Renal cortex interstitium (tissue), 11 donors: ENCODE data around the gene EDIL3. TPM values are rescaled to one million over a fixed set of nuclear protein-coding genes. Genes with fewer than 3 reads are reported as not detected.
"Not testable (repeated sequence)": the region's sequence is repeated elsewhere in the genome, so short reads cannot be mapped to it uniquely, and the experiment has no call there.

Experiments used
- DNase-seq, 11 donors: peaks; one replicate each; pipeline ENCODE4 v3.0.0-alpha.2; 2013; ENCODE audit warnings: low read depth in 9 of 11, low spot score in 4 of 11; ENCODE audit errors: extremely low read depth in 1 of 11
- polyA plus RNA-seq, 3 donors: library from polyadenylated mRNA; unstranded; fragments of 120-200 nt; gene quantifications; one replicate each; pipeline ENCODE4 v1.2.1, GENCODE V29; 2013; ENCODE audit not compliant: insufficient read length in 3 of 3

Gene EDIL3
- polyA plus RNA-seq, 3 donors: 41.3 to 60.3 (median 54.4) TPM

DNA sequence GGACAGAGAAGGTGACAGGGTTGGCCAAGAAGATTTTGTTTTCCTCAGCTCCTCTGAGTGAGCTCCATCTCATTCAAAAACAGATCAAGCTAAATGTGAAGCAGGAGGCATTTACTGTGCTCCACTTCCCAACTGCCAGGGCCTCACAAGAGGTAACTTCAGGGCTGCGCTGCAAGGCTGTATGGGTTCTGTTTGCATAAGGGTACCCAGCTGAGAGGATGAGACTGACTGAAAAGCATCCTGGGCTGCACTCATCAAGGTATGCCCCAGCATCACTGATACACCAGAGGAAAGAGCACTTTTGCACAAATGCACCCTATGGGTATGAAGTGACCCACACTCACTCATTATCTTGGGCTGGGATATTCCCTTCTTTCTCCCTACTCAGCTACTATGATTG is 347.8 kb downstream of the EDIL3 start:
- DNase-seq: no peak

DNA sequence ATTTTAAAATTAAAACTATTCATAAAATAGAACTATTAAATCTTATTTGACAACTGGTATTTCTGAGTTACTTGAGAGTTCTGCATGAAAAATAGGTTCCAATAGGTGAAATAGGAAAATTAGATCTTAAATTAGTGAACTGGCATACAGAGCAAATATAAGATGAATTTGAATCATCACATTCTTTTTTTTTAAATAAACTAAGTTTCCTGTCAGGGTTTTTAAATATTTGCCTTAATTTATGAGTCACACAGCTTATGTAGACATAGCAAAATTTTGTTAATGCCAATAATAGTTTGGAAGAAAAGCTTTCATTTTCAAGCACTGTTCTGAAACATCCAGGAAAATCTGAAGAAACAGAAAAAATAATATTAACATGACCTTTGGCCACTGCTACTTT is 352.4 kb downstream of the EDIL3 start:
- DNase-seq: no peak

DNA sequence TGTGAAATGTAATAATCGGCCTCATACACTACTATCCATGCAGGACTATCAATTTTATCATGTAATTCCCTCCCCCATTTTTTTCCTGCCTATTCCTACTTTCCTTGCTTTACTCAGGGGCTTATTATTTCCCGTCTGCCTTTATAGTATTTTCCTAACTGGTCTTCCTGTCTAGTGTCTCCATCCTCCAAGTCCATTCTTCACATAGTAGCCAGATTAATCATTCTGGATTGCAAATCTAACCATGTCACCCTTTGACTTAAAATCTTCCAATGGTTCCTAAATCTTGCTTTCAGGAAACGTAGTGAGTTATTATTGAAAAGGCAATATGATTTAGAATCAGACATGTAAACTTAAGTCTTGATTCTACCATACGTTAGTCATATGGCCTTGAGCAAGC is 356.6 kb downstream of the EDIL3 start:
- no peak for DNase-seq

DNA sequence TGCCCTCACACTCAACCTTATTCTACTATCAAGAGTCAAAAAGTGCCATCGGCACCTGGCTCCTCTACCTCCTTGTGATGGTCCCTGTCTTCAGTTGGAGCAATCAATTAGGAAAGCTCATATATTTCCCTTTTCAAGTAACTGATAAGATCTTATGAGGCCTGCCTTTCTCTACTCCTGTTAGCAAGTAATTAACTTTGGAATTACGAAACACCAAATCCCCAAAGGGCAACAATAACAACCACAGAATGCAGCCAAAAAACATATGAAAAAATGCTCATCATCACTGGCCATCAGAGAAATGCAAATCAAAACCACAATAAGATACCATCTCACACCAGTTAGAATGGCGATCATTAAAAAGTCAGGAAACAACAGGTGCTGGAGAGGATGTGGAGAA is 366.2 kb downstream of the EDIL3 start:
- not testable (repeated sequence) for DNase-seq

DNA sequence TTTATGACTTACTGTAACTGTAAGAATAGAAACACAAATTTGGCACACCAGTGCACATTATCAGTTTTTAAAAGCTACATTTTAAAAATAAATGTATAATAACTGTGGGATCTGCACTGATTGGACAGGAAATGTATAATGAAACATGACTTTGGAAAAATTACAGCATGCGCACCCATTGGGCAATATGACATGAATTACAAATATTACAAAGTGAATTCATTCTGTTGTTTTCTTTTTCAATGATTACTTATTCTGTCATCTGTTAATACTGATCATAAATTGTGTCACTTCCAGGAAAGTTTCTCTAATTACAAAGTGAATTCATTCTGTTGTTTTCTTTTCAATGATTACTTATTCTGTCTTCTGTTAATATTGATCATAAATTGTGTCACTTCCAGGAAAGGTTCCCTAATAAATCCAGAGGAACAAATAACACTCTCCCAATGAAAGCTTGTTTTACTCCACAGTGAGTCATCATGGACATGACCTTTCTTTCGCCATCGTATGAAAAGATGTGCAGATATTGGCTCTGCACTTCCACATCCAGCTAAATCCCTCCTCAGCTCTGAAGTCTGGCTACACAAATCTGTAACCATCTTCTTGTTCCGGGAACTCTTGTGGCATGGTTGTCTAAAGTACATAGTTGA is 367.0 kb downstream of the EDIL3 start:
- no peak for DNase-seq

DNA sequence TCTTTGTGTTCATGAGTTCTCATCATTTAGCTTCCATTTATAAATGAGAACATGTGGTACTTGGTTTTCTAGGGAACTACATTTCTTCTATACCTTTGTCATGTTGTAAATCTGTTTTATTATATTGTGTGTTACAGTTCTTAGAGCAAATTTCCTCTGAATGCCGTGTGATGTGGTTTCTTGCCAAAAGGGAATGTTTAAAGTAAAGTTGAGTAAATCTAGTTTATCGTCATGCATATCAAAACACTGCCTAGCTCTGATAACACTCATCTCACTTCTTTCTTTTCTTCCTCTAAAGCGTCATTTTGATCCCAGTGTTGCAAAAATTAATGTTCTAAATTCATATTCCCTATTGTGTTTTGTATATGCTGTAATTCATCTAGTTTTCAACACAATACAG is 368.6 kb downstream of the EDIL3 start:
- peak in 7 of 11 donors; percentile 4 to 24 (median 9) for DNase-seq

DNA sequence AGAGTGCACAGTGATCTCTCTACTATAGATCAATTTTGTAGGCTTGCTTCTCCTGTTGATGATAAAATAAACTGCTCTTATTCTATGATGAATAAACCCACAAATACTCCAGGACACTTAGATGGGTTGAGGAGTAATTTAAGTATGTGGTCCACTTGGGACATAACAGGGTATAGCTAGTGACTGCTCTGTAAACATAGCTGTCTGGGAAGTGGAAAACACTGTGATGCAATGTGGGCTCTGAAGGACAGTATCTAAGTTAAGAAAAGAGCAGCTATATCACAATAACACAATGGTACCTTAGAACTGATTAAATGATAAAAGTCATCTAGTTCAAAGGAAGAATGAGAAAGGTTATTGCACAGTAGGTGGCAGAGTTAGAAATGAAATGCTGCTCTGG is 369.7 kb downstream of the EDIL3 start:
- DNase-seq: no peak

DNA sequence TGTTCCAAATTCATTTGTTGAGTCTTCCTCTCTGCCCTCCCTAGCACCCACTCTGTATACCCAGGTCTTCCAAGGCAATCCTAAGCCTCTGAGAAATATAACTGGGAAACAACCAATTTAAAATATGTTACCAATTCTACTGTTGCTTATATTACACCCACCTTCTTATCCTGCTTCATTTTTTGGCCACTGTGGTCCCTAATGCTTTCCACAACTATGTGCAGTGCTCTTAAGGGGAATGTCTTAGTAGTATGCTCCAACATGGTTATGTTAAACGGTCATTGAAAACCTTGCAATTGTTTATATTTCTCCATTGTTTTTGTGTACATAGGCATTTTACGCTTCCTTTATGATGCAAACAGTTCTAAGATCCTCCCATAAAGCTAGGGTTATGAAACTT is 390.9 kb downstream of the EDIL3 start:
- no peak for DNase-seq

DNA sequence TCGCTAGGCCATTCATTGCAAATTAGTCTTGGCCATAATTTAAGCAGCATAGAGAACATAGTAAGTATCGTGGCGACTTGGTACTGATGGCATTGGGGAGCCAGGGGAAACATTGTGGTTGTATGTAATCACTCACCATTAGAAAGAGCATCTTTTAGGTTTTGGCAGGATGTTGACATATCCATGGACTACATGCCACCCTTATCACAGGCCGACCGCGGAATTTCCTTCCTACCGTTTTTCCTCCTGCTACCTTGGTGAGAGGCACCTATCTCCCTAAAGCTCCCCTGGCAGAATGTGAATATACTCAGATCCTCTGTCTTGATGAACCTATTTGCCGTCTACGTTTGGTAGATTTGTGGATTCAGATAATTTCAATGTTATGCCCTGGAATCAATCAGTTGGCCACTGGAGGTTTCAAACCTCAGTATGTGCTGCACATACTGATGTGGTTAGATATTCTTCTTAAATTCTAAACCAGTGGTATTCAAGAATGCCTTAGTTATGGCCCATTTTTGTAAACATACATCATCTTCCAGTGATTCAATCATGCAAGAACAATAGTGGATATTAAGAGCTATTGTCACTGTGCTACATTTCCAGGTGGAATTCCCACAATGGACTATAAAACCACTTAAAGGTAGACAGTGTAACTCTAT is 393.0 kb downstream of the EDIL3 start:
- DNase-seq: no peak

DNA sequence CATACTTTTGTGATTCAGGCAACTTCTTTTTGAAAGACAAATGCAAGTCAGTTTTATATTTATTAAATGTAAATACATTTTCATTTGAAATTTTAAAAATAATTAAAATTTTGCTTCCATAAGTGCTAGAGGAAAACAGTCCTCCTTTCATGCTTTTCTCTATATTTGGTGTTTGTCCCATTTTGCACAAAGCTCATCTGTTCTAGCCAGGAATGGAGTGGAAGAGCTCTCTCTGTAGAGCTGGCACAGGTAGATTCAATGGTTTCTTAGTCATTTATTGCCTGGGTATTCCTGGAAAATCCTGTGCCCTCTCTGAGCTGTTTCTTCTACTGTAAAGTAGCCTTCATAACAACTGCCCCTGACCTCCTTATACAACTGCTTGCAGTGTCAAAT is 396.4 kb downstream of the EDIL3 start:
- no peak for DNase-seq

DNA sequence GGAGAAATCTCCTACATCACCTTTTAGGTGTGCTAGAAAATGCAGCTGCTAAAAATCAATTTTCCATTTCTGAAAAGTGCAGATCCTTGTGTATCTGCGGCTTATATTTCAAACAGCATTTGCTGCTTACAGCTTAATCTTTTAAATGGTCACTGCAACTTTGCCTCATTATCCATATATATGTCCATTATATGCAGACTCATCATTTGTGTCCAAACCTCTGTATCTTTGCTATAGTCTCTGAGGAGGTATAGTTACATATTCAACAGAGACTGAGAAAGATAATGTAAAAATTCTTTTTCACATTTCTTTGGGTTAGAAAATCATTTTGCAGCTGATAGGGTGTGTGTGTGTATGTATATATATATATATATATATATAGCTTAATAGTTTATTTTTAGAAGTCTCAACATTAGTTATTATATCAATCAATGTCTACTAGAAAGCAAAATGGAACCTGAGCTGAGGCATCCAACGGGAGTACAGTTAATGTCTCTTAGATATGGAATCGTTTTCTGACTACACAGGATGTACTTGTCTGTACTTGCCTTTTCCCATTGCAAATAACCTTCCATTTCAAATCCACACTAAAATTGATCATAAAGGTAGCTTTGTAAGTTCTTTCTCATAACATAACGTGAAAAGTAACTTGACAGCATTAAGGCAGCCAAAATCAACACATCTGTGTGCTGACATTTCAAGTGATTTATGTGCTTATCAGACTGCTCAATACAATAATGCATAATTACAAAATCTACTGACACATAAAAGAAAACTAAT is 397.0 kb downstream of the EDIL3 start:
- no peak for DNase-seq

DNA sequence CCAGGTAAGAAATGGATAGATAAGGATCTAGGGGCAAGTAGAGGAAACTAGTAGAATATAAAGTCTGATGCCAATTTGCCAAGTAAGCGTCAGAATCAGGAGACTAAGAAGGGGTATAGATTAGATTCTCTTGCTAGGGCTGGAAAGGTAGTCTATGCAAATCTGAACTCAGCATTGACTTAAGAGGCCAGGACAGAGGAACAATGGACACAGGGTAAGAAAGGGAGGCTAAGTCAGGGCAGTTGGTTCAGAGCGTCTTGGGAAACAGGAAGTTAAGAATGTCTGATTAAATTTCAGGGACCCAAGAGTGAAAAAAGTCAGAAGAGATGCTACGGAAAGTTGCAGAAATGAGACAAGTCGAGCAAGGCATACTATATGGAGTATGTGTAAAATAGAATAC is 400.8 kb downstream of the EDIL3 start:
- no peak for DNase-seq

DNA sequence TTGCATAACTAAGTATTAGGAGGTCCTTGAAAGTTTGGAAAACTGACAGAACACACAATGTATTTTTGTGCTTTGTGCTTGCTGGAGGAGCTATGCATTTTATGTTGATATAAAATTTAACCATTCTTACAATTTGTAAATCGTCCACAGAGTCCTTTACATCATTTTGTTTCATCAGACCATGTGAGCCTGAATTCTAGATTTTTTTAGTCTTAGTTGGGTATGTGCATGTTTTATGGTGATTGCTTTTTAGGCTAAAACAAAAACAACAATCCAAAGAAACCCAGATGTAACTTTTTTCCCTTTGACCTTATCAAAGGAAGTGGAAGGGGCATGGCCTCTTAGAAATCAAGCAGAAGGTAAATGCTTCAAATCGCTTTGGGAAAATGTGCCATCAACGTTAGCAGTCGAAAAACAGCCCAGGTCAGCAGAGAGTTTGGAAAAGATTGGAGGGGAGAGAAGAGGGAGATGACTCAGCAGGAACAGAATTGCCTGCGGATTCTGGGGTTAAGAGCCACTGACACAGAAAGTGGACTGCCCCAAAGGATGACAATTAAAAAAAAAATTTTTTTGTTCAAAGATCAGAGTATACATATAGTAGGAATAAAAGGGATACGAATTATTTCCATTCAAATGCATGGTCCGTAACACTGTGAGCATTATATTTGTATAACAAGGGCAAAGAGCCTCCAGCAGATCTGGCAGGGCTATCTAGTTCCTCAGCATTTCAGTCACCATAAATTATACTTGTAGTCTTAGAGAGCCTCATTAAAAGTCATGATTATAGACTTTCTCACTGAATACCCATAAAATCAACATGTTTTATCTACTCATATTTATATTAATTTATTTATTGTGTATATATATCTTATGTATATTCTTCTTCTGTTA is 410.5 kb downstream of the EDIL3 start:
- DNase-seq: no peak

DNA sequence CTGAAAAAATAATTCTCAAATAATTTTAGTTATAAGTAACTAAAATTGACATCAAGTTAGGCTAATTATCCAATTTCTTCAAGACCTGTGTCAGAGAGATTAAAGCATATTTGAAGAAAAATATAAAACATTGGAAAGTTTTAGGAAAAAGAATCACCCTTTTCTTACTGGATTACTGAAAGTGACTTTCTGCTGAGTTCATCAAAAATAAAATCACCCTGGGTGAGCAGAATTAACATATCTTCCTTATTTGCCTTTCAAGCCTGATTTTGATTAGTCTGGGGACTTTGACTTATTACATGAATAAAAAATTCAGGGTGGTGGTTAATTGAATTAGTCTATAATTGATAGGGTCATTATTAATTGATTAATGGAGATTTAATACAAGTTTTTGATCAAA is 411.8 kb downstream of the EDIL3 start:
- DNase-seq: no peak

DNA sequence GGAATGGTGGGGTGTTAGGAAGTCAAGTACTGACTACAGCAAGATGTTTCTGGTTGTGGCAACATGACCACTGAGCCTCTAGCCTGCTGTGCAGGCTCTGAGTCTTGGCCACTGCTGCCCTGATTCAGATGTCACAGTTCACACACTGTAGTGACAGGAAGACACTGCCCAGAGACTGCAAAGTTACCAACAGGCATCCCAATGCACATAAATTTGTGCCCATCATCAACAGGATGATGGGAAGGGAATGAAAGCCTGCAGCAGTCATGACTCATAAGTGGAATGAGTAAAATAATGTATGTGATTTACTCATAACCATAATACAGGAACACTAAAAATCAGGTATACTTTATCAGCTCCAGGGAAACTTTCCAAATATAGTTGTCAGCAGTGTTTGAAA is 412.4 kb downstream of the EDIL3 start:
- DNase-seq: no peak

DNA sequence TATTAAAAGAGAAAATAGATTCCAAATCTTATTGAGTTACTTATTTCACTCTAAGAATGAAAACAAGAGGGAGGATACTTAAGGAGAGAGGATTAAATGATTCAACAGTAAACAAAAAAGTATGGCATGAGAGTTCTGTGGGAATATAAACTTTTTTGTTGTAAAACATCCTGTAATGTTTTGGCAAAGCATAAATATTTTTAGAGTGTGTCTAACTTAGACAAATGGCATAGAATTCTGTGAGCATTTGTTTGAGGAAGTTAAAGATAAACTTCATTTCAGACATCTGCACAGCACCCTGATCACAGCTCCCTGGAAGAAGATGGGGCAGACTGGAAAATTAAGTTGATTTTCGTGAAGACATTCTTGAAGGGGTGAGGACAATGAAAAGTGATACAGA is 417.3 kb downstream of the EDIL3 start:
- DNase-seq: no peak

DNA sequence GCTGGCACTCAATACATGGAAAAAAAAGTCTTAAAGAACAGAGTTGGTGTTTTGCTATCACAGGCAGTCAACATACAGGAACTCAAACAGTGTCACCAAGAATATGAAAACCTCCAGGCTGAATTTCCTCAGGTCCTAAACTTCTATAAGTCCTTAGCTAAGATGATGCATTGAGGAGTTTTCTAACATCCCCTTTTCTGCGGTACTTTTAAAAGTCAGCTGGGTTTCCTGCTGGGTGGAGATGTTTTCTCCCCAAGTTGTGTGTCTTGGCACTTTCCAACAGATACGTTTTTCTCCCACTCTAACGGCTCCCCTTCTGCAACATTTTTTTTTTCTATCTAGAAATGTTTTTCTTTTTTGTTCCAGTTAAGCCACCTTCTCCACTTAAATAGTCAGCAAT is 419.2 kb downstream of the EDIL3 start:
- no peak for DNase-seq

DNA sequence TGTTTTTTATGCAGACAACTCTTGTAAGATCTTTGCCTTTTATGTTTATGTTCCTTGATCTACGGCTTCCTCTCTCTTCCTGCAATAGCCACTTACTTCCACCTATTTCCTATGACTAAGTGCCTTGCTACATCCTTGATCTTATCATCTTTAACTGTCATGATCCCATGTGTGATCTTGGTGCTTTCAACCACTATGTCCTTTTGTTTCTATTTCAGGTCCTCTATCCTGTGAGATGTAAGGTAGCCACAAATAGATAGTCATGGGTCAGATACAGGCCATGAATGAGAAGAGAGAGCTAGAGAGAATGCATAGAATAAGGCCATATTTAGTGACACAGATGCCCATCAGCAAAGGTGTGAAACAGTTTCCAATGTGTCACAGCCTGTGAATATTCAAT is 420.4 kb downstream of the EDIL3 start:
- no peak for DNase-seq

DNA sequence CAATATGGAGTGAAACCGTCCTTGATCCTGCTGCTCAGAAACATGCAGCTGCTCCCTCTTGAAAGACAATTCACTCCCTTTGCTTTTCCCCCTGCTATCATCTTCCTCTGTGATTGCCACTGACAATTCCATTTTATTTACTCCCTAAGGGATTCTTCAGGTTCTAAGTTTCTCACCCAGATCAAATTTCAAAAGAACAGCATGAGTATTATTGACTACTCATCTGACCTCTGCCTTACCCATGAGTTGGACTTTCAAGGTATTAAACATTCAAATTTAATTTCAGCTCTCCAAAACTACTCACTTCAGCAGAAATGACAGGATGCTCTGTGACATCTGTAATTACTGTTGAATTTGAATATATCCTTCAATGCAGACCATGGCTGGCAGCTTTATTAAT is 427.5 kb downstream of the EDIL3 start:
- no peak for DNase-seq

DNA sequence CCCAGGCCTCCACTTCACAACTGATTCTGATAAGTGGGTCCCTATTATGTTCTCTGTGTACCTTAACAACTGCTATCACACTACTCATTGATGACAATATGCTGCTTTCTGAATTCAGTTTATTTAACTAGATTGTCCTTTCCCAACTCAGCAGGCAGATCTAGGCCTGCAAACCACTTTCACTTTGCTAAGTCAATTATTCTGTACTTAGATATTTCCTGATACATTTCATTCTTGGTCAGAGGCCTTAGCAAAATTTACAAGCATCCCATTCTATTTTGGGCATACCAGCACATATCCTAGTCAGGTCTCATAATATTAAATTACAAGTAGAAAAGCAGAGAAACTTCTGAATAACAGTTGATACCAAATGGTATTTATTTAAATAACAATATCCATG is 428.3 kb downstream of the EDIL3 start:
- DNase-seq: no peak
